DOHH2 (cell line): ENCODE results near the gene PGS1.

ENCODE experiments used
- H3F3A ChIP-seq: fragments of 200-600 bp; sonication (generic), shearing (Covaris generic); 2 replicates; pipeline ENCODE4 v1.6.0; 2016; ENCODE audit warnings: antibody characterized with exemption, mild to moderate bottlenecking; ENCODE audit not compliant: control insufficient read depth, insufficient read depth
- H3K27ac ChIP-seq: fragments of 200-600 bp; sonication (generic); 2 replicates; pipeline ENCODE4 v1.5.1; 2014; ENCODE audit warnings: low read depth, mild to moderate bottlenecking, low read length, moderate library complexity
- H3K27me3 ChIP-seq: fragments of 200-600 bp; sonication (generic); 2 replicates; pipeline ENCODE4 v1.6.1; 2014; ENCODE audit warnings: mild to moderate bottlenecking, low read length, mixed read lengths; ENCODE audit not compliant: control insufficient read depth
- H3K36me3 ChIP-seq: fragments of 200-600 bp; sonication (generic); 2 replicates; pipeline ENCODE4 v1.6.1; 2014; ENCODE audit warnings: mild to moderate bottlenecking, low read length, moderate library complexity, mixed read lengths; ENCODE audit not compliant: control insufficient read depth
- H3K4me1 ChIP-seq: fragments of 200-600 bp; sonication (generic); 2 replicates; pipeline ENCODE4 v1.6.1; 2014; ENCODE audit warnings: mild to moderate bottlenecking, low read length, mixed read lengths; ENCODE audit not compliant: control insufficient read depth
- H3K4me2 ChIP-seq: fragments of 200-600 bp; sonication (generic); 2 replicates; pipeline ENCODE4 v1.6.0; 2014; ENCODE audit warnings: mild to moderate bottlenecking, low read length, moderate library complexity
- H3K4me3 ChIP-seq: fragments of 200-600 bp; sonication (generic); 2 replicates; pipeline ENCODE4 v1.5.1; 2014; ENCODE audit warnings: mild to moderate bottlenecking, low read length, mixed read lengths
- H3K79me2 ChIP-seq: fragments of 200-600 bp; sonication (generic); 2 replicates; pipeline ENCODE4 v1.6.1; 2014; ENCODE audit warnings: mild to moderate bottlenecking, low read length, mixed read lengths; ENCODE audit not compliant: control insufficient read depth
- H3K9me2 ChIP-seq: fragments of 200-600 bp; sonication (generic); replicated peaks from 2 replicates; pipeline ENCODE4 v1.6.1; 2014; ENCODE audit warnings: mild to moderate bottlenecking, low read length, mixed read lengths; ENCODE audit not compliant: control insufficient read depth
- H3K9me3 ChIP-seq: fragments of 200-600 bp; sonication (generic); 2 replicates; pipeline ENCODE4 v1.6.1; 2014; ENCODE audit warnings: antibody characterized with exemption, low read length, mixed read lengths; ENCODE audit not compliant: control insufficient read depth, insufficient read depth
- H4K20me1 ChIP-seq: fragments of 200-600 bp; sonication (generic); 2 replicates; pipeline ENCODE4 v1.6.0; 2014; ENCODE audit warnings: low read depth, mild to moderate bottlenecking, antibody characterized with exemption, low read length, moderate library complexity; ENCODE audit not compliant: control insufficient read depth, insufficient read depth
- EZH2phosphoT487 ChIP-seq: fragments of 200-600 bp; sonication (generic); IDR thresholded peaks from 2 replicates; pipeline ENCODE4 v1.6.1; 2017; ENCODE audit warnings: borderline replicate concordance, mild to moderate bottlenecking, antibody characterized with exemption, low read length, moderate library complexity, mixed read lengths
- TF ChIP-seq, protein P1 (sequence below): fragments of 200-600 bp; sonication (generic); IDR thresholded peaks from one replicate; pipeline ENCODE4 v1.5.1; 2014; ENCODE audit warnings: antibody characterized with exemption, mild to moderate bottlenecking, low read depth, low read length; ENCODE audit not compliant: poor library complexity, severe bottlenecking

The PGS1 gene

DNA sequence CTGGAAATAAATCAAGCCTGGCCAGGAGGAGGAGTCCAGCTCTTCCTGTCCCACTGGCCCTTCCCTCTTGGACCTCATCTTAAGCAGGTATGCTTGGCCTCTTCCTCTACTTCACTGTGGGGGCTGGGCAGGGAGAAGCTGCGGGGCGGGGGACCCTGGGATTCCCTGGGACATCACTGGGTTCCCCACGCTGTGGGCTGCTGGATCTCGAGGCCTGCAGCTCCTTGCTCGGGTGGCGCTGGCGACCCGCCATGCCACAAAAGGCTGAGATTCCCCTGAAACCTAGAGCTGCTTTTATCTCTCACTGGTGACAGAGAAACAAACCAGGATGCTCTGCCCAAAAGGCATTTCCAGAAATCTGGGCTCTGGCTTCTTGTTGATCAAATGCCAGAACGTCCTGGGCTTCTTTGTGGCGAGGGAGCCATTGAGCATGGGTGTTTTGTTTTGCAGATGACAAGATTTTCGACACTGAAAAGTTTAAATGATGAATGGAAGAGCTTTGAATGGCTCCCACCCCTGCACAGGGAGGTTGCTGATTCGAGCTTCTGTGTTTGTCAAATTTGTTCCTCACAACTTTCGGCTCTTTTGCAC is 8.6 kb upstream of the PGS1 start:
- peaks cover 45% of the 10 kb centered on the region for H3K27me3 ChIP-seq
- no peaks in the 10 kb centered on the region for H3K36me3 ChIP-seq
- no peak overlapping the region for H3K4me3 ChIP-seq
- no peaks in the 10 kb centered on the region for H3K9me3 ChIP-seq
- H3K4me1 ChIP-seq, result peaks cover 6% of the 10 kb centered on the region; the same call in 1 of the 2 replicates
- no peaks in the 10 kb centered on the region for H4K20me1 ChIP-seq
- TF ChIP-seq EZH2phosphoT487, result no peak
- TF ChIP-seq, protein P1, sequence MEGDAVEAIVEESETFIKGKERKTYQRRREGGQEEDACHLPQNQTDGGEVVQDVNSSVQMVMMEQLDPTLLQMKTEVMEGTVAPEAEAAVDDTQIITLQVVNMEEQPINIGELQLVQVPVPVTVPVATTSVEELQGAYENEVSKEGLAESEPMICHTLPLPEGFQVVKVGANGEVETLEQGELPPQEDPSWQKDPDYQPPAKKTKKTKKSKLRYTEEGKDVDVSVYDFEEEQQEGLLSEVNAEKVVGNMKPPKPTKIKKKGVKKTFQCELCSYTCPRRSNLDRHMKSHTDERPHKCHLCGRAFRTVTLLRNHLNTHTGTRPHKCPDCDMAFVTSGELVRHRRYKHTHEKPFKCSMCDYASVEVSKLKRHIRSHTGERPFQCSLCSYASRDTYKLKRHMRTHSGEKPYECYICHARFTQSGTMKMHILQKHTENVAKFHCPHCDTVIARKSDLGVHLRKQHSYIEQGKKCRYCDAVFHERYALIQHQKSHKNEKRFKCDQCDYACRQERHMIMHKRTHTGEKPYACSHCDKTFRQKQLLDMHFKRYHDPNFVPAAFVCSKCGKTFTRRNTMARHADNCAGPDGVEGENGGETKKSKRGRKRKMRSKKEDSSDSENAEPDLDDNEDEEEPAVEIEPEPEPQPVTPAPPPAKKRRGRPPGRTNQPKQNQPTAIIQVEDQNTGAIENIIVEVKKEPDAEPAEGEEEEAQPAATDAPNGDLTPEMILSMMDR, result no peak
- no peaks in the 10 kb centered on the region for H3K9me2 ChIP-seq
- no peak overlapping the region for H3K27ac ChIP-seq
- no peak overlapping the region for H3K4me2 ChIP-seq
- no peaks in the 10 kb centered on the region for H3F3A ChIP-seq
- no peaks in the 10 kb centered on the region for H3K79me2 ChIP-seq

DNA sequence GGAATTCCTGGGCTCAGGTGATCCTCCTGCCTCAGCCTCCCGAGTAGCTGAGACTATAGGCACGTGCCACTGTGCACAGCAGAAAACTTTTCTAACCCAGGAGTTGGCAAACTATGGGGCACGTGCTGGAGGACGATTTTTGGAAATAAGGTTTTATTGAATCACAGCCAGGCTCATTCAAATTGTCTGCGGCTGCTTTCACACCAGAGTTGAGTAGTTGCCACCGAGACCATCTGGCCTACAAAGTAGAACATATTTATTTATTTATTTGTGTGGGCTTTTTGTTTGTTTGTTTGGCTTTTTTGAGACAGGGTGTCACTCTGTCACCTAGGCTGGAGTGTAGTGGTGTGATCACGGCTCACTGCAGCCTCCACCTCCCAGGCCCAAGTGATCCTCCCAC is 7.4 kb upstream of the PGS1 start:
- H3K9me3 ChIP-seq, result no peaks in the 10 kb centered on the region
- H3K4me3 ChIP-seq, result no peak overlapping the region
- peaks cover 6% of the 10 kb centered on the region; the same call in 1 of the 2 replicates for H3K4me1 ChIP-seq
- H3K27ac ChIP-seq, result no peak overlapping the region
- no peaks in the 10 kb centered on the region for H3K79me2 ChIP-seq
- peaks cover 45% of the 10 kb centered on the region for H3K27me3 ChIP-seq
- H3K36me3 ChIP-seq, result no peaks in the 10 kb centered on the region
- H3K9me2 ChIP-seq, result no peaks in the 10 kb centered on the region
- no peaks in the 10 kb centered on the region for H4K20me1 ChIP-seq
- TF ChIP-seq EZH2phosphoT487, result no peak
- TF ChIP-seq, protein P1, result no peak
- no peak overlapping the region for H3K4me2 ChIP-seq
- H3F3A ChIP-seq, result no peaks in the 10 kb centered on the region

DNA sequence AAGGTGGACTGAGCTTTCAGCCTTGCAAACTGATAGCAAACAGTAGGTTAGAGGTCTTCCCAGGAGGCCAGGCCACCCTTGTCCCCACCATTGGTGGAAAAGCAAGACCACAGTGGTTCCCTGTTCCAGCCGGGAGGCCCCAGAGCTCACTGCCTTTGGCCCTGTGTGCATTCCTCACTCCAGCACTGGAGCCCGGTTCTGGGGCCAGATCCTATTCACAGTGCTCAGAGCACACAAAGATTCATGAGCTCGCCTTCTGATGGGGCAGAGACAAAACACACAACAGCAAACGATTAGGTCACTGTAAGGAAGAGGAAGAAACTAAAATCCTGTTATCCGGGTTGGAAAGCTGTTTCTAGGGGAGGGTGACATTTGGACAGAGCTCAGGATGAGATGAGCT is 5.6 kb upstream of the PGS1 start:
- Histone ChIP-seq H3K9me3 (no peaks in the 10 kb centered on the region), H3K27me3 (peaks cover 34% of the 10 kb centered on the region), H3K4me3 (no peak overlapping the region), H3F3A (no peaks in the 10 kb centered on the region), H4K20me1 (no peaks in the 10 kb centered on the region), H3K9me2 (no peaks in the 10 kb centered on the region), H3K4me1 (peaks cover under 1% of the 10 kb centered on the region), H3K36me3 (no peaks in the 10 kb centered on the region), H3K27ac (no peak overlapping the region), H3K4me2 (no peak overlapping the region), H3K79me2 (no peaks in the 10 kb centered on the region)
- TF ChIP-seq, protein P1, result no peak
- TF ChIP-seq EZH2phosphoT487, result no peak
